ENCODE results near the gene MUS81. TPM values are rescaled to one million over a fixed set of nuclear protein-coding genes. Genes with fewer than 3 reads are reported as not detected.
A peak's percentile ranks its signal among the peaks of the same experiment; 100 is the strongest.

Gene MUS81
- total RNA-seq, 3 donors from 2014 or later (not counting 1 experiment from before 2014, with no cell fraction given), result 71.6 to 93.4 (median 73.6) TPM

- TF ChIP-seq, protein P1, sequence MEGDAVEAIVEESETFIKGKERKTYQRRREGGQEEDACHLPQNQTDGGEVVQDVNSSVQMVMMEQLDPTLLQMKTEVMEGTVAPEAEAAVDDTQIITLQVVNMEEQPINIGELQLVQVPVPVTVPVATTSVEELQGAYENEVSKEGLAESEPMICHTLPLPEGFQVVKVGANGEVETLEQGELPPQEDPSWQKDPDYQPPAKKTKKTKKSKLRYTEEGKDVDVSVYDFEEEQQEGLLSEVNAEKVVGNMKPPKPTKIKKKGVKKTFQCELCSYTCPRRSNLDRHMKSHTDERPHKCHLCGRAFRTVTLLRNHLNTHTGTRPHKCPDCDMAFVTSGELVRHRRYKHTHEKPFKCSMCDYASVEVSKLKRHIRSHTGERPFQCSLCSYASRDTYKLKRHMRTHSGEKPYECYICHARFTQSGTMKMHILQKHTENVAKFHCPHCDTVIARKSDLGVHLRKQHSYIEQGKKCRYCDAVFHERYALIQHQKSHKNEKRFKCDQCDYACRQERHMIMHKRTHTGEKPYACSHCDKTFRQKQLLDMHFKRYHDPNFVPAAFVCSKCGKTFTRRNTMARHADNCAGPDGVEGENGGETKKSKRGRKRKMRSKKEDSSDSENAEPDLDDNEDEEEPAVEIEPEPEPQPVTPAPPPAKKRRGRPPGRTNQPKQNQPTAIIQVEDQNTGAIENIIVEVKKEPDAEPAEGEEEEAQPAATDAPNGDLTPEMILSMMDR (IDR thresholded peaks at IDR 0.05), result no peak
- Histone ChIP-seq H3K36me3 (ENCODE audit: control insufficient read depth, insufficient read depth, low read length) (peaks cover 7% of the 10 kb centered on the region), H3K4me3 (ENCODE audit: low read length) (no peak overlapping the region), H3K27me3 (ENCODE audit: control insufficient read depth, insufficient read depth, low read length) (no peaks in the 10 kb centered on the region), H3K27ac (ENCODE audit: low read length) (no peak overlapping the region), H3K9me3 (ENCODE audit: control insufficient read depth, insufficient read depth, low read length) (no peaks in the 10 kb centered on the region), H3K4me1 (ENCODE audit: control insufficient read depth, insufficient read depth, low read length) (peaks cover 36% of the 10 kb centered on the region)
- Mint-ChIP-seq H3K9me3 (no peaks in the 10 kb centered on the region), H3K36me3 (no peaks in the 10 kb centered on the region), H3K4me1 (peaks cover 24 to 34% of the 10 kb centered on the region in 2 donors), H3K4me3 (peak overlapping the region; percentile 33), H3K27ac (peak overlapping the region; percentile 26 to 65), H3K27me3 (ENCODE audit: low read depth in 2 of 2) (no peaks in the 10 kb centered on the region)
- no peak for DNase-seq
- intact Hi-C loops (cut with micrococcal nuclease), result no loop called here
- 61% methylated on average over 24 of the region's 24 CpGs for WGBS (ENCODE audit: insufficient coverage)
- ATAC-seq, result no peak
These were observed 10.8 kb downstream of the MUS81 start for GRCh38 chr11:65870706-65871681.

GRCh38 chr11:65871811-65872548 is 11.7 kb downstream of the MUS81 start:
- 82% methylated on average over 26 of the region's 26 CpGs for WGBS (ENCODE audit: insufficient coverage)
- H3K4me3 ChIP-seq (ENCODE audit: low read length), result no peak overlapping the region
- peaks cover 40% of the 10 kb centered on the region for H3K4me1 ChIP-seq (ENCODE audit: control insufficient read depth, insufficient read depth, low read length)
- no peaks in the 10 kb centered on the region for H3K9me3 ChIP-seq (ENCODE audit: control insufficient read depth, insufficient read depth, low read length)
- H3K36me3 ChIP-seq (ENCODE audit: control insufficient read depth, insufficient read depth, low read length), result peaks cover 2% of the 10 kb centered on the region
- H3K27me3 ChIP-seq (ENCODE audit: control insufficient read depth, insufficient read depth, low read length), result no peaks in the 10 kb centered on the region
- Mint-ChIP-seq H3K4me3 (peak overlapping the region; percentile 53), H3K27ac (peak overlapping the region; percentile 26 to 65), H3K27me3 (ENCODE audit: low read depth in 2 of 2) (no peaks in the 10 kb centered on the region), H3K36me3 (no peaks in the 10 kb centered on the region), H3K9me3 (no peaks in the 10 kb centered on the region), H3K4me1 (peaks cover 24 to 31% of the 10 kb centered on the region in 2 donors)
- no peak for DNase-seq
- intact Hi-C loops (cut with micrococcal nuclease), result loop anchor here (2.0 kb wide), 1 partner anchor 13 kb away; the partner anchor contains the start of gene CFL1
- TF ChIP-seq, protein P1 (IDR thresholded peaks at IDR 0.05), result no peak
- no peak overlapping the region for H3K27ac ChIP-seq (ENCODE audit: low read length)
- no peak for ATAC-seq

DNA sequence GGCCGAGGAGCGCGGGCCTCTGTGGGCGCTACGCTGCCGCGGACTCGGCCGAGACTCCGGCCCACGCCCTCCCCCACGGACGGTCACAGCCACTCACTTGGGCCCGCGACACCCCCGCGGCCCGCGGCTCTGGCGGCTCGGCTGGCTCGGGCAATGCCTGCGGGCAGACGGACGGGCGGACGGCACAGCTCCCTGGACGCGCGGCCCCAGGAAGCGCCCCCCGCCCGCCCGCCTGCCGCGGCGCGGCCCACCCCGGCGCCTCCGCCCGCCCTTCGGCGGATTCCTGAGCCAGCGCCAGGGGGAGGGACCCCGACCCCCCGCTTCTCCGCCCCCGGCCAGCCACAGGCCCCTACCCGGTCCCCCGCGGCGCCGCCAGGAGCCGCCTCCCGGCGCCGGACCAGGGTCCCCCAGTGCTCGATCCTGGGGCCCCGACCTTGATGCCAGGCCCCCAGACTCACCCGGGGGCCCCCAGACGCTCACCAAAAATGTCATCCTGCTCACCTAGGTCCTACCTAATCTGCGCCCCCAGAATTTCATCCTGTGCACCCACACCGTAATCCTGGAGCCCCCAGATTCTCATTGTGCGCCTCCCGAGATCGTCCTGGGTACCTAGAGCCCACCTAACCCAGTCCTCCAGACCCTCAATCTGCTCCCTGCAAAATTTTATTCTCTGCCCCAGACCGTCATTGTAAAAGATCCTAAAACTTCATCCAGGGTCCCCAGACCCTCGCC is 12.5 kb downstream of the MUS81 start, which contains the start of gene EFEMP2:
Gene EFEMP2 (minus strand): TSS at position 215 of the 732 bp plus-strand sequence. CDS start 446 bp downstream, outside the sequence.
- H3K27ac ChIP-seq (ENCODE audit: low read length), result peak within 1 kb of the TSS; percentile 93
- H3K4me1 ChIP-seq (ENCODE audit: control insufficient read depth, insufficient read depth, low read length), result peaks cover 45% of the 10 kb centered on the region
- H3K36me3 ChIP-seq (ENCODE audit: control insufficient read depth, insufficient read depth, low read length), result no peaks in the 10 kb centered on the region
- DNase-seq, result peak in 1 of 2 donors; percentile 33
- Mint-ChIP-seq H3K4me1 (peaks cover 24 to 31% of the 10 kb centered on the region in 2 donors), H3K4me3 (peak within 1 kb of the TSS; percentile 96), H3K36me3 (no peaks in the 10 kb centered on the region), H3K27ac (peak within 1 kb of the TSS; percentile 92 to 97), H3K27me3 (ENCODE audit: low read depth in 2 of 2) (no peaks in the 10 kb centered on the region), H3K9me3 (no peaks in the 10 kb centered on the region)
- peak within 1 kb of the TSS; percentile 54 for H3K4me3 ChIP-seq (ENCODE audit: low read length)
- H3K9me3 ChIP-seq (ENCODE audit: control insufficient read depth, insufficient read depth, low read length), result no peaks in the 10 kb centered on the region
- WGBS (ENCODE audit: insufficient coverage), result 3% methylated on average over 68 of the region's 69 CpGs
- intact Hi-C loops (cut with micrococcal nuclease), result loop anchor here (2.0 kb wide), 1 partner anchor 14 kb away; the partner anchor contains the start of gene CFL1
- ATAC-seq, result no peak
- H3K27me3 ChIP-seq (ENCODE audit: control insufficient read depth, insufficient read depth, low read length), result no peaks in the 10 kb centered on the region
- TF ChIP-seq, protein P1 (IDR thresholded peaks at IDR 0.05), result no peak
